HepG2 (cell line): Measurements from ENCODE around the gene NT5C1A. TPM values are rescaled to one million over a fixed set of nuclear protein-coding genes. Genes with fewer than 3 reads are reported as not detected.

Experiments used
- ATAC-seq: fragments of 200-7000 bp; cut with Tn5 transposase; 3 replicates; pipeline ENCODE4 v1.9.1; 2020; ENCODE audit warnings: mild to moderate bottlenecking, moderate library complexity
- BruUV-seq: library from RNA; stranded (reverse); fragments of 400-500 nt; replicated peaks from 2 replicates; lab custom pipeline; 2021; lab: Mats Ljungman, UMichigan
- CTCF ChIA-PET: fragments of 300-600 bp; formaldehyde crosslinking; extraction: SDS; loops from one replicate; lab custom pipeline; 2021; ENCODE audit warnings: low total read pairs, inconsistent platforms, low intra/inter-chr PET ratio; lab: Yijun Ruan, JAX
- POLR2A ChIA-PET: fragments of 350-600 bp; sonication (Branson Sonifier 250); formaldehyde crosslinking; loops from one replicate; lab custom pipeline; 2020; ENCODE audit warnings: antibody characterized with exemption, inconsistent platforms; lab: Yijun Ruan, JAX
- DNase-seq: peaks from one replicate; pipeline ENCODE4 v3.0.0-alpha.2; 2015; ENCODE audit warnings: low spot score
- FAIRE-seq: peaks from 3 replicates; lab custom pipeline; 2011; peaks lifted over from hg19 to GRCh38; lab: Jason Lieb, UNC
- H2AFZ ChIP-seq: one replicate; pipeline ENCODE4 v1.6.1; 2011; ENCODE audit warnings: low read length, inconsistent platforms
- H3K27ac ChIP-seq: fragments of 300-600 bp; 3 replicates; pipeline ENCODE4 v1.8.0; 2011; ENCODE audit warnings: mixed run types, mild to moderate bottlenecking, mixed read lengths, low read length, inconsistent platforms; ENCODE audit not compliant: insufficient read depth; ENCODE audit errors: extremely low read length
- H3K27me3 ChIP-seq, 2 experiments: fragments of 200-600 bp in 1 of 2; 2 replicates in 1 of 2; 3 replicates in 1 of 2; pipeline versions ENCODE4 v1.6.0 to v1.8.0; 2011; ENCODE audit warnings: low read length in 2 of 2, mild to moderate bottlenecking in 2 of 2, moderate library complexity in 2 of 2, inconsistent platforms in 1 of 2; ENCODE audit not compliant: insufficient read depth in 2 of 2, control insufficient read depth in 1 of 2
- H3K36me3 ChIP-seq, 2 experiments: fragments of 200-600 bp in 1 of 2; replicated peaks in 1 of 2; 2 replicates in 1 of 2; 3 replicates in 1 of 2; pipeline versions ENCODE4 v1.5.1 to v1.8.0; 2011; ENCODE audit warnings: low read length in 2 of 2, inconsistent platforms in 1 of 2; ENCODE audit not compliant: insufficient read depth in 2 of 2, control insufficient read depth in 1 of 2
- H3K4me1 ChIP-seq: 2 replicates; pipeline ENCODE4 v1.5.1; 2012; ENCODE audit warnings: low read length, inconsistent platforms; ENCODE audit not compliant: insufficient read depth
- H3K4me2 ChIP-seq: 2 replicates; pipeline ENCODE4 v1.6.0; 2011; ENCODE audit warnings: low read depth, low read length, inconsistent platforms
- H3K4me3 ChIP-seq, 3 experiments: fragments of 200-600 bp in 1 of 3; sonication (generic), shearing (Covaris generic) in 1 of 3; replicated peaks in 1 of 3; 2 replicates each; pipeline ENCODE4 v1.5.1; 2011 to 2016; ENCODE audit warnings: low read length in 3 of 3, inconsistent platforms in 2 of 3, low read depth in 2 of 3, mild to moderate bottlenecking in 2 of 3, control low read depth in 1 of 3, mixed read lengths in 1 of 3; ENCODE audit not compliant: insufficient read depth in 1 of 3
- H3K79me2 ChIP-seq: one replicate; pipeline ENCODE4 v1.6.1; 2011; ENCODE audit warnings: low read length, inconsistent platforms; ENCODE audit not compliant: insufficient read depth
- H3K9ac ChIP-seq: 2 replicates; pipeline ENCODE4 v1.6.0; 2011; ENCODE audit warnings: mild to moderate bottlenecking, low read depth, low read length, inconsistent platforms; ENCODE audit not compliant: insufficient read depth
- H3K9me3 ChIP-seq: 2 replicates; pipeline ENCODE4 v1.5.1; 2012; ENCODE audit warnings: mild to moderate bottlenecking, low read length
- H4K20me1 ChIP-seq: 2 replicates; pipeline ENCODE4 v1.6.0; 2011; ENCODE audit warnings: inconsistent platforms, mild to moderate bottlenecking, low read length, moderate library complexity; ENCODE audit not compliant: insufficient read depth
- MTF2 ChIP-seq: sonication (generic); formaldehyde crosslinking; IDR thresholded peaks from 2 replicates; pipeline ENCODE4 v1.5.0; 2020; ENCODE audit warnings: missing genetic modification reagents, borderline replicate concordance
- SRSF9 ChIP-seq: fragments of 200-400 bp; formaldehyde crosslinking; IDR thresholded peaks from 2 replicates; pipeline ENCODE4 v1.6.1; 2018; ENCODE audit warnings: borderline replicate concordance, mild to moderate bottlenecking, low read depth, low read length; ENCODE audit not compliant: insufficient read depth, poor library complexity, severe bottlenecking
- ZBTB38 ChIP-seq: sonication (generic); formaldehyde crosslinking; IDR thresholded peaks from 2 replicates; pipeline ENCODE4 v1.5.1; 2020; ENCODE audit warnings: mild to moderate bottlenecking, missing genetic modification reagents
- ZC3H4 ChIP-seq: sonication (generic); formaldehyde crosslinking; IDR thresholded peaks from 2 replicates; pipeline ENCODE4 v1.4.0; 2020; ENCODE audit warnings: missing genetic modification reagents, borderline replicate concordance
- ZMYM3 ChIP-seq: sonication (generic); formaldehyde crosslinking; IDR thresholded peaks from 2 replicates; pipeline ENCODE4 v1.5.1; 2020; ENCODE audit warnings: mild to moderate bottlenecking, missing genetic modification reagents
- ZNF329 ChIP-seq: sonication (generic); formaldehyde crosslinking; IDR thresholded peaks from 2 replicates; pipeline ENCODE4 v1.9.0; 2021; ENCODE audit warnings: low read depth, mild to moderate bottlenecking, missing genetic modification reagents
- ZNF839 ChIP-seq: sonication (generic); formaldehyde crosslinking; IDR thresholded peaks from 2 replicates; pipeline ENCODE4 v1.4.0; 2020; ENCODE audit warnings: missing genetic modification reagents, mild to moderate bottlenecking, borderline replicate concordance
- ZSCAN29 ChIP-seq: sonication (generic); formaldehyde crosslinking; conservative IDR thresholded peaks from 2 replicates; pipeline ENCODE4 v1.4.0; 2020; ENCODE audit warnings: mild to moderate bottlenecking, missing genetic modification reagents
- WGBS: methylation state at CpG from one replicate; pipeline ENCODE4 v1.1.6; 2017; ENCODE audit warnings: low lambda C conversion rate; 5-methylcytosine and 5-hydroxymethylcytosine counted together
- in situ Hi-C: cut with HindIII; loops from 2 replicates; pipeline ENCODE4 v1.10.0; 2017; ENCODE audit warnings: low pct_unique_long_range_greater_than_20kb; ENCODE audit not compliant: extremely low pct_ligation_motif_present
- intact Hi-C: fragments of 100-400 bp; cut with micrococcal nuclease; formaldehyde crosslinking; loops from one replicate; pipeline ENCODE4 v1.10.0; 2022; ENCODE audit not compliant: unreplicated experiment
- polyA plus RNA-seq, 8 experiments: library from polyadenylated mRNA; depleted of rRNA in 3 of 8; stranded (reverse) in 7 of 8; unstranded in 1 of 8; fragments of >200 nt; fragmentation: Illumina TruSeq in 4 of 8; extraction: Trizol in 4 of 8; gene quantifications; 2 replicates each; pipeline versions ENCODE4 v1.2.1 to v1.2.3, GENCODE V29; 2011 to 2016; ENCODE audit warnings: low read depth in 4 of 8, missing spikeins in 1 of 8, mixed read lengths in 1 of 8; ENCODE audit not compliant: insufficient read depth in 1 of 8
- total RNA-seq, 5 experiments: library from RNA; depleted of rRNA; stranded (reverse); fragments of >200 nt; fragmentation: Illumina TruSeq; extraction: Trizol; gene quantifications; 2 replicates each; pipeline ENCODE4 v1.2.3, GENCODE V29; 2016; ENCODE audit warnings: low read depth in 1 of 5

Gene NT5C1A
- total and polyA plus RNA-seq, 2 of the 13 experiments (the other 11 are each of a cell fraction or from before 2014, with no cell fraction given), result not detected

DNA sequence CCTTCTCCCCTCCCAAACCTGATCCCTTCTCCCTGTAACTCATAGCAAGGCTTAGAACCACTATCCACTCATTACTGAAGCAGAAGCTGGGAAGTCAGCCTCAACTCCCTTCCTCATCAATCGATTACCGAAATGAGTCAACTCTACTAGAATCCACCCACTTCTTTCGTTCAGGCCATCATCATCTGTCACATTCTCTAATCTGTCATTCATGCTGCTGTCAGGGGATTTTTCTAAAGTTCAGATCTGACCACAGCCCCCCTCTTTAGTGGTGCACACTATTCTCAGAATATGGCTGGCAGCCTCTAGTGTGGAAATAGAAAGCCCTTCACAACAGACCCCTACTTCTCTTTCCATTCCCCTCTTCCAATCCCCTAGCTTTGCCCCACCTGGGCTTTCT lies 5.1 kb downstream of the NT5C1A start (continued):
- TF ChIP-seq ZNF839 (CRISPR knock-in tag) (no peak), SRSF9 (no peak), ZNF329 (CRISPR knock-in tag) (no peak), ZBTB38 (no peak)

DNA sequence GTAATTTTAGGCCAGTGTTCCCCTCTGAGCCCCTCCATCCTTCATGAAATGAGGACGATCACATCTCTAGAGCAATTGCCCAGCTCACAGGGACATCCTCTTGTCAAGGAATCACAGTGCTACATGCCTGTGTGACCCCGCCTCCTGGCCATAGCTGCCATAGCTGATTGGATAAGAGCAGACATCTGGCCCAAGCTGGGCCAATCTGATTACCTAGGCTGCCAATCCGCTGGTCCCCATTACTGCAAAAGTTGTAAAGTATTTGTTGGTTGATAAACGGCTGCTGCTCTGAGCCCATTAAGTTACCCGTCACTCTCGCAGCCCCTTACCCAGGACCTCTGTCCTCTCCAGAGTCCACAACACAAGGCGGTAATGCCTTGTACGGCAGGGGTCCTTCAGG lies 8.3 kb downstream of the NT5C1A start:
- CTCF ChIA-PET, result no interaction called here
- DNase-seq (no peak), FAIRE-seq (no peak), ATAC-seq (peak; percentile 42; the same call in 2 of the 3 replicates)
- TF ChIP-seq ZMYM3 (CRISPR knock-in tag) (no peak), MTF2 (no peak), ZSCAN29 (CRISPR knock-in tag) (no peak), ZC3H4 (no peak)
- Histone ChIP-seq H3K27ac (no peak overlapping the region), H3K4me1 (no peaks in the 10 kb centered on the region), H3K9me3 (no peaks in the 10 kb centered on the region), H3K36me3 (no peaks in the 10 kb centered on the region), H3K4me3 (no peak overlapping the region), H4K20me1 (no peaks in the 10 kb centered on the region), H3K79me2 (no peaks in the 10 kb centered on the region), H3K9ac (no peak overlapping the region), H3K4me2 (no peak overlapping the region), H3K27me3 (peaks cover 0 to 54% of the 10 kb centered on the region in 2 experiments; a peak in 3 of 5 replicates), H2AFZ (no peak overlapping the region)
- WGBS, result 40% methylated on average over 3 of the region's 8 CpGs
- BruUV-seq, result no TSS peak
- in situ Hi-C loops (no loop called here), intact Hi-C loops (loop anchor here (2.0 kb wide), 1 partner anchor 49 kb away; no protein-coding TSS in a partner anchor)
- POLR2A ChIA-PET, result no interaction called here
